H9 (cell line): ENCODE data around the gene CFP. TPM values are rescaled to one million over a fixed set of nuclear protein-coding genes. Genes with fewer than 3 reads are reported as not detected.

ENCODE experiments used
- DNase-seq: peaks from one replicate; pipeline ENCODE4 v3.0.0-alpha.2; 2017
- H2AFZ ChIP-seq: one replicate; pipeline ENCODE4 v1.6.1; 2013; ENCODE audit warnings: mild to moderate bottlenecking, low read length, control low read depth, moderate library complexity
- H2AK5ac ChIP-seq: 2 replicates; pipeline ENCODE4 v1.6.1; 2013; ENCODE audit warnings: low read length, control low read depth, mixed read lengths; ENCODE audit not compliant: insufficient read length
- H2BK120ac ChIP-seq: one replicate; pipeline ENCODE4 v1.6.1; 2013; ENCODE audit warnings: low read depth, mild to moderate bottlenecking, low read length, control low read depth, inconsistent platforms; ENCODE audit not compliant: poor library complexity, severe bottlenecking
- H2BK12ac ChIP-seq: 2 replicates; pipeline ENCODE4 v1.6.1; 2013; ENCODE audit warnings: low read length, control low read depth, mixed read lengths, low read depth; ENCODE audit not compliant: insufficient read length
- H2BK15ac ChIP-seq: 2 replicates; pipeline ENCODE4 v1.6.1; 2013; ENCODE audit warnings: low read depth, low read length, control low read depth
- H2BK20ac ChIP-seq: one replicate; pipeline ENCODE4 v1.6.1; 2013; ENCODE audit warnings: low read depth, mild to moderate bottlenecking, low read length, control low read depth, inconsistent platforms; ENCODE audit not compliant: poor library complexity, severe bottlenecking
- H2BK5ac ChIP-seq: 2 replicates; pipeline ENCODE4 v1.6.1; 2013; ENCODE audit warnings: low read length, control low read depth, mixed read lengths; ENCODE audit not compliant: insufficient read length
- H3K14ac ChIP-seq: 2 replicates; pipeline ENCODE4 v1.6.1; 2013; ENCODE audit warnings: low read length, control low read depth; ENCODE audit not compliant: insufficient read depth
- H3K18ac ChIP-seq: 2 replicates; pipeline ENCODE4 v1.6.1; 2013; ENCODE audit warnings: low read depth, mild to moderate bottlenecking, mixed read lengths, low read length, control low read depth; ENCODE audit not compliant: insufficient read length
- H3K23ac ChIP-seq: 2 replicates; pipeline ENCODE4 v1.6.1; 2013; ENCODE audit warnings: low read length, control low read depth, mixed read lengths, low read depth; ENCODE audit not compliant: insufficient read length
- H3K23me2 ChIP-seq: 2 replicates; pipeline ENCODE4 v1.6.1; 2013; ENCODE audit warnings: low read depth, mild to moderate bottlenecking, mixed read lengths, low read length, control low read depth; ENCODE audit not compliant: insufficient read length, poor library complexity, severe bottlenecking
- H3K27ac ChIP-seq: 2 replicates; pipeline ENCODE4 v1.5.1; 2013; ENCODE audit warnings: low read length, control low read depth, mixed read lengths, low read depth; ENCODE audit not compliant: insufficient read length
- H3K27me3 ChIP-seq: 2 replicates; pipeline ENCODE4 v1.6.1; 2013; ENCODE audit warnings: low read length, control low read depth, inconsistent platforms; ENCODE audit not compliant: insufficient read depth
- H3K4ac ChIP-seq: 2 replicates; pipeline ENCODE4 v1.6.1; 2013; ENCODE audit warnings: low read depth, mild to moderate bottlenecking, control low read depth, inconsistent platforms, low read length, moderate library complexity
- H3K4me1 ChIP-seq: 2 replicates; pipeline ENCODE4 v1.6.1; 2013; ENCODE audit warnings: low read length, control low read depth, inconsistent platforms; ENCODE audit not compliant: insufficient read depth
- H3K4me2 ChIP-seq: 2 replicates; pipeline ENCODE4 v1.6.1; 2013; ENCODE audit warnings: low read length, control low read depth, mixed read lengths; ENCODE audit not compliant: insufficient read length, insufficient read depth
- H3K56ac ChIP-seq: 2 replicates; pipeline ENCODE4 v1.6.1; 2013; ENCODE audit warnings: low read depth, mild to moderate bottlenecking, mixed read lengths, low read length, control low read depth; ENCODE audit not compliant: insufficient read length
- H3K79me1 ChIP-seq: 2 replicates; pipeline ENCODE4 v1.6.1; 2013; ENCODE audit warnings: low read depth, mild to moderate bottlenecking, moderate library complexity, low read length, control low read depth, inconsistent platforms; ENCODE audit not compliant: insufficient read depth, poor library complexity, severe bottlenecking
- H3K79me2 ChIP-seq: 2 replicates; pipeline ENCODE4 v1.6.1; 2013; ENCODE audit warnings: low read length, control low read depth, inconsistent platforms; ENCODE audit not compliant: insufficient read depth
- H3K9ac ChIP-seq: 2 replicates; pipeline ENCODE4 v1.6.1; 2013; ENCODE audit warnings: low read length, control low read depth, mixed read lengths; ENCODE audit not compliant: insufficient read length; ENCODE audit errors: extremely low read depth
- H3K9me3 ChIP-seq: one replicate; pipeline ENCODE4 v1.6.1; 2013; ENCODE audit warnings: low read depth, low read length, inconsistent platforms; ENCODE audit not compliant: control insufficient read depth
- H3T11ph ChIP-seq: one replicate; pipeline ENCODE4 v1.6.1; 2013; ENCODE audit warnings: mild to moderate bottlenecking, low read length, control low read depth, inconsistent platforms
- H4K20me1 ChIP-seq: one replicate; pipeline ENCODE4 v1.6.1; 2013; ENCODE audit not compliant: control insufficient read depth, insufficient read length, insufficient read depth
- H4K5ac ChIP-seq: 2 replicates; pipeline ENCODE4 v1.6.1; 2013; ENCODE audit warnings: low read depth, mild to moderate bottlenecking, mixed read lengths, low read length, control low read depth; ENCODE audit not compliant: insufficient read length
- H4K8ac ChIP-seq: replicated peaks from 2 replicates; pipeline ENCODE4 v1.6.1; 2013; ENCODE audit warnings: low read length, control low read depth, mixed read lengths, low read depth; ENCODE audit not compliant: insufficient read length
- H4K91ac ChIP-seq: 2 replicates; pipeline ENCODE4 v1.6.1; 2013; ENCODE audit warnings: low read depth, mild to moderate bottlenecking, moderate library complexity, mixed read lengths, low read length, control low read depth; ENCODE audit not compliant: insufficient read length
- H3K27ac Mint-ChIP-seq, 3 experiments: 2 replicates in 2 of 3; 3 replicates in 1 of 3; pipeline ENCODE4 v1.8.0; 2020 to 2021; ENCODE audit warnings: mixed read lengths in 3 of 3, mild to moderate bottlenecking in 1 of 3, moderate library complexity in 1 of 3
- H3K27me3 Mint-ChIP-seq: 2 replicates; pipeline ENCODE4 v1.8.0; 2021; ENCODE audit warnings: low read depth, mild to moderate bottlenecking, moderate library complexity, mixed read lengths
- H3K36me3 Mint-ChIP-seq, 3 experiments: 2 replicates in 2 of 3; 3 replicates in 1 of 3; pipeline ENCODE4 v1.8.0; 2020 to 2021; ENCODE audit warnings: low read depth in 3 of 3, mixed read lengths in 3 of 3; ENCODE audit not compliant: insufficient read depth in 1 of 3
- H3K4me1 Mint-ChIP-seq, 2 experiments: 2 replicates each; pipeline ENCODE4 v1.8.0; 2020; ENCODE audit warnings: mixed read lengths in 2 of 2
- H3K4me3 Mint-ChIP-seq, 2 experiments: 2 replicates in 1 of 2; 3 replicates in 1 of 2; pipeline ENCODE4 v1.8.0; 2020 to 2021; ENCODE audit warnings: mild to moderate bottlenecking in 2 of 2, mixed read lengths in 2 of 2, moderate library complexity in 1 of 2
- H3K9me3 Mint-ChIP-seq, 2 experiments: 2 replicates in 1 of 2; 3 replicates in 1 of 2; pipeline ENCODE4 v1.8.0; 2020; ENCODE audit warnings: mild to moderate bottlenecking in 2 of 2, mixed read lengths in 2 of 2, moderate library complexity in 1 of 2
- CTCF ChIP-seq: fragments of 200-600 bp; sonication (generic); conservative IDR thresholded peaks from 3 replicates; pipeline ENCODE4 v1.8.0; 2021; ENCODE audit warnings: antibody characterized with exemption, mild to moderate bottlenecking
- WGBS: extraction: QIAGEN DNeasy Blood & Tissue Kit; methylation state at CpG from one replicate; pipeline ENCODE4 v1.1.7; 2013; ENCODE audit warnings: missing lambda C conversion rate, low lambda C conversion rate, mixed read lengths; ENCODE audit not compliant: insufficient read length; ENCODE audit errors: extremely low coverage; 5-methylcytosine and 5-hydroxymethylcytosine counted together
- total RNA-seq: library from RNA; stranded (reverse); gene quantifications from 2 replicates; pipeline ENCODE4 v1.2.1, GENCODE V29; 2021

The CFP gene
- total RNA-seq, 1 experiment from 2014 or later = 2.3 TPM

- no peak overlapping the region for H2BK5ac ChIP-seq
- H3K79me2 ChIP-seq = no peaks in the 10 kb centered on the region
- no peak overlapping the region for H2BK12ac ChIP-seq
- no peak overlapping the region for H3K4me3 Mint-ChIP-seq
- H3K27me3 ChIP-seq = no peaks in the 10 kb centered on the region
- no peak for TF ChIP-seq CTCF
- H4K91ac ChIP-seq = no peak overlapping the region
- WGBS = no CpG with 5 or more reads among the region's 4 CpGs
- no peak overlapping the region for H3K4me2 ChIP-seq
- H3K56ac ChIP-seq = no peak overlapping the region
- peaks cover 65 to 79% of the 10 kb centered on the region in 2 experiments for H3K9me3 Mint-ChIP-seq
- H3K18ac ChIP-seq = no peak overlapping the region
- no peaks in the 10 kb centered on the region for H3K4me1 ChIP-seq
- no peak overlapping the region for H3K9ac ChIP-seq
- no peaks in the 10 kb centered on the region for H3K79me1 ChIP-seq
- no peak overlapping the region for H3K14ac ChIP-seq
- H3K27ac Mint-ChIP-seq = peak overlapping the region in 1 of 3 experiments; percentile 15; a peak in 1 of 7 replicates
- H3K23ac ChIP-seq = no peak overlapping the region
- H4K5ac ChIP-seq = no peak overlapping the region
- H3K27ac ChIP-seq = no peak overlapping the region
- peaks cover 6 to 14% of the 10 kb centered on the region in 2 experiments; a peak in 2 of 4 replicates for H3K4me1 Mint-ChIP-seq
- no peak overlapping the region for H2AFZ ChIP-seq
- no peak overlapping the region for H3T11ph ChIP-seq
- H3K27me3 Mint-ChIP-seq = no peaks in the 10 kb centered on the region; the same call in 1 of the 2 replicates
- H3K36me3 Mint-ChIP-seq = peaks cover 17 to 22% (median 19%) of the 10 kb centered on the region in 3 experiments; a peak in 6 of 7 replicates
- H3K4ac ChIP-seq = no peak overlapping the region
- H2BK20ac ChIP-seq = no peak overlapping the region
- H2BK120ac ChIP-seq = no peak overlapping the region
- no peak overlapping the region for H2AK5ac ChIP-seq
- H4K8ac ChIP-seq = no peak overlapping the region
- H2BK15ac ChIP-seq = no peak overlapping the region
- H4K20me1 ChIP-seq = no peaks in the 10 kb centered on the region
- H3K23me2 ChIP-seq = no peaks in the 10 kb centered on the region
- DNase-seq = no peak
- peaks cover 44% of the 10 kb centered on the region for H3K9me3 ChIP-seq
Observed at GRCh38 chrX:47587091-47587891, 42.4 kb downstream of the CFP start.
